OCI-LY7 (cell line): ENCODE results near the gene OGDHL.

Source experiments
- CTCF ChIP-seq: fragments of 200-600 bp; sonication (generic); conservative IDR thresholded peaks from 2 replicates; pipeline ENCODE4 v1.5.1; 2014; ENCODE audit warnings: mild to moderate bottlenecking, antibody characterized with exemption, low read length, moderate library complexity, mixed read lengths
- EZH2phosphoT487 ChIP-seq: fragments of 200-600 bp; sonication (generic); IDR thresholded peaks from 2 replicates; pipeline ENCODE4 v1.6.1; 2018; ENCODE audit warnings: low read depth, borderline replicate concordance, mild to moderate bottlenecking, mixed run types, antibody characterized with exemption, low read length, moderate library complexity, mixed read lengths

GRCh38 chr10:49768731-49769130 is 6.6 kb upstream of the OGDHL start:
- TF ChIP-seq EZH2phosphoT487 (no peak), CTCF (no peak)
